IPS-NIHi11 (cell line): ENCODE data around the gene GHR.

Experiments
- DNase-seq: peaks from one replicate; pipeline ENCODE4 v3.0.0; 2012; ENCODE audit warnings: mixed read lengths, low spot score

GHR gene

DNA sequence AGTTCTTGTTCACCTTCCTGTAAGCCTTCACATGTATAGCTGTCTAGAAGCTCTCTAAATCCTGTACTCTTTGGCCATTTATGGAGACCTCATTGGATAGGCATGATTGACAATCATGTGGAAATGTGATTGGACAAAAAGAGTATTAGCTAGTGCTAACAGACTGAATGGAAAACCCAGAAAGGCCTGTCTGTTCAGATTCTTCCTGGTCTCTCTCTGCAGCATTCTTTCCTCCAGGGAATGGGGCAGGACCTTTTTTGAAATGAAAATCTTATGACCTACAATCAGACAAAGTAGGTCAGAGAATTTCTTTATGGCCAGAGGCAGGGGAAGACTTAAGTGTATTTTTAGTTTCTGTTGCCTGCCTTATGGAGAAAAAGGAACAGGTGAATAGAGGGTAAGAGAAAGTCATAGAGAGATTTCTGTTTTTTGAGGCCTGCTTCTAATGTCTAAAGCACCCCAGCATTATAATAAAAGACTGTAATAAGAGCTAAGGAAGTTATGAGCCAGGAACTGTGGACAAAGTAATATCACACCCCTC, 181.0 kb downstream of the GHR start:
- DNase-seq = no peak

DNA sequence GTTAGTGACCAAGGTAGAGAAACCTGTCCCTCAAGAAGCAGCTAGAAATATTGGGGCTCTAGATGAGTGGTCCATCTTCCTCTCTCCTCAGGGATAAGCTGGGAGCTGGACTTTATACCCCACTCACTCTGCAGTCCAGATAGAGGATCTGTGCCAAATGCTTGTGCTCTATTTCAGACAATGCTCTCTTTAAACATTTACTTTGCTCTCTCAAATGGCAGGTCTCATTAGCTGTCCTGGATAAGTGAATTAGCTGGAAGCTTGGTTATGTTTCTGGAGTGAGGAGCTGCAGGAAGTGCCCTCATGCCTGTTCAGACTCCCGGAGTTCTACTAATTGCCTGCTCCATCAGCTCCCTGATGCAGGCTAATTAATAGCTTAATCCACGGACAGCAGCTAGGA, 182.3 kb downstream of the GHR start:
- DNase-seq = no peak

DNA sequence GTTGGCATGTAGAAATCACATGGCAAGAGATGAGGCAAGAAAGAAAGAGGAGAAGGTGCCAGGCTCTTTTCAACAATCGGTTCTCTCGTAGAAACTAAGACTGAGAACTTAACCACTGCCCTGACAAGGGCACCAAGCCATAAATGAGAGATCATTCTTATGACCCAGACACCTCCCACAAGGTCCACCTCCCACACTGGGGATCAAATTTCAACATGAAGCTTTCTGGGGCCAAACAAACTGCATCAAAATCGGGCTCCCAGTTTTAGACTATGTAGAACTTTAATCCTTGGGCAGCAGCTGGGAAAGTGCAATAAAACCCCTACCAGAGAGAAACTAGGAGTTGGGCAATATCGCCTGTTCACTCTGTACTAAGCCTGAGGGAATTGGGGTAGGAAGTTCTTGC, 183.2 kb downstream of the GHR start:
- DNase-seq = no peak

DNA sequence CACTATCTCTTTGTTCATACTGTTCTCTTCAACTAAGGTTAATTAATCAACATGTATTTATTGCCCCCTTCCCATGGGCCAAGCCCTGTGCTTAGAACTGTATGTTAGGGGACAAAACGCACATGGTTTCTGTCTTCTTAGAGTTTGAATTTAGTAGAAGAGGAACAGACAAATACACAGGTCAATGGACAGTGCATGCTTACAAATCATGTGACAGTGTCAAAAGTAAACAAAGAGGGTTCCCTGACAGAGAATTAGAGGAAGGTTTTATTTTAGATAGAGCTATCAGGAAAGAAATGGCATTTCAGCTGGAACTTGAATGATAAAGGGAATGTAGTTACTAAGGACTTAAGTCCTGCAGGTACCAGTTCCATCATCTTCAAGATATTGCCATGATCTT, 188.2 kb downstream of the GHR start:
- DNase-seq = no peak

DNA sequence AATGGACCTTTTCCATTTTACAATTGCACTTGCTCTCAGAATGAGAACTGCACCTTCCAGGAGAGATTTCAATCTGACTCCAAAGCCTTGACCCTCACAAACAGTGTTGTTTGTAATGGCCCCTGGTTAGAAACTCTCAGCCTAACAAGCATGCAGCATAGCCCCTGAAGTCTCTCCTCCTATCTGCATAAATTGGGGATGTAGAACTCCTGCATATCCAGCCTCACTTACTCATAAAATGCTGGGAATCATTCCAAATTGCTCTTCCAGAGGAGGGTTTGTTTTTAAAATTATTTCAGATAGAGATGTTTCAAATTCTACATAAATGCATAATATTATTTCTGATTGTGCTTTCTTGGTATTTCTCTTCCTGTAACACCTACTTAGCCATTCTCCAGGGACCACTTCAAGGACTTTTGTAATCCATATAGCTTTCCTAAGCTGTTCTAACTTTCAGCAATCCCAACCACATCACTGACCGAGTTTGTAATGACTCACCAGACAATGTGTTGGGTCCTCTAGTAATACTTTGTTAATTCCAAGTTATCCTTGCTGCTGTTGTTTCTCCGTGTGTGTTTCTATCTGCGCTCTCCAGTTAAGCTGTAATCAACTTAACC, 189.6 kb downstream of the GHR start:
- DNase-seq = no peak

DNA sequence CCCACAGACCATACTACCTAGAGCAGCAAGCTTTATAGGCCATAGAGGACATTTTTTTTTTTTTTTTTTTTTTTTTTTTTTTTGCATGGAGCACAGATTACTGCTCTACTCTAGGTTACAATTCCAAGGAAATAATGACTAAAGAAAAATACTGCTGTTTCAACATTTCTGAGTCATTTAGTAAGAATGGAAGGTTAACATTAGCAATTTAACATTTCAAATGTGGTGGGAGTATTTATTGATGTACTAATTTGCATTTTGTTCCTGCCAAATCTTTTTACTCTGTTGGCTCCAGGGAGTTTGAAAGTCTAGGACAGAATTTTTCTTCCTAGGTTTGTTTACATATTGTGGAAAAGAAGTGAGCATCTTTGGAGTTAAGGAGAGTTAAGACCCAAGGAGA, 191.3 kb downstream of the GHR start:
- no peak for DNase-seq

DNA sequence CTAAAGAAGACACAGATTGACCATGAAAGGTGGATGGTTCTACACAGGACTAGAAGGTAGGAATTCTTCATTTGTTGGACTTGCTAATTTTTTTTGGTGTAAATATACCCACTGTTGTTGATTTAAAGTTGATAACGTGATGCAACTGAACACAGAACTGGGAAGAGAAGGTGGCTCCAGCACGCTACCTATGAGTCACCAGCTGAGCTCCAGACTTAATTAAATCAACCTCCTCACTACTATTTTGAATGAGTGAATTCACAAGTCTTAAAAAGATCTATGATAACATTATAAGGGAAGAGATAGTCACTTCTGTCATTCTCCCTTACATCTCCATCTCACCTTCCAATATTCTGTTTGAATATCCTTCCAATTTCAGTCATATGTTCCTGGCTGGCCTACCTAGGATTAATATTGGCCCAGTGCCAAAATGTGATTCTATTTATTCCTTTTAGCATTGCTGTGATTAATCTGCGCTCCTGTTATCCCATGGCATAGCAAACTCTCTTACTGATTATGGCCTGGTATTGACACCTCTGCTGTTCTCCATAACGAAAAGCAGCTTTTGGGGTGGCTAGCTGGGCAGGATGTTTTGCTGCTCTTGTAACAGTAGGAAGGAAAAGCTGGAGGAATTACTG, 197.5 kb downstream of the GHR start:
- no peak for DNase-seq

DNA sequence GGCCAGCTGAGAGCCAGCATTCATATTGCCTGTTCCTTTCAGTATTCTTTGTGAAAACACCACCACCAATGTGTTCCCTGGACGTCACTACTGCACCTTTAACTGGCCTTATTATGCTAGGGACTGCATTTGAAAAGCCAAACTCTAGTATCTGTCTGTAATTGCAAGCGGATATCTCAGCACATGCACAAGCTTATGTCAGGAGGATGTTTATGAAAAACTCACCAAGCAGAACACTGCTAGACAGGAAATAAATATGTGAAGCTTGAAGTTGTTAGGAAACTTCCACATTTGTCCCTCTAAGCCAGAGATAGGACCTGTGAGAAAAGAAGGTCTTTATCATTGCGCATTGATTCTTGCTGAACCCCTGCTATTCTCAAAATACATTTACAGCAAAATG, 198.0 kb downstream of the GHR start:
- DNase-seq = no peak

DNA sequence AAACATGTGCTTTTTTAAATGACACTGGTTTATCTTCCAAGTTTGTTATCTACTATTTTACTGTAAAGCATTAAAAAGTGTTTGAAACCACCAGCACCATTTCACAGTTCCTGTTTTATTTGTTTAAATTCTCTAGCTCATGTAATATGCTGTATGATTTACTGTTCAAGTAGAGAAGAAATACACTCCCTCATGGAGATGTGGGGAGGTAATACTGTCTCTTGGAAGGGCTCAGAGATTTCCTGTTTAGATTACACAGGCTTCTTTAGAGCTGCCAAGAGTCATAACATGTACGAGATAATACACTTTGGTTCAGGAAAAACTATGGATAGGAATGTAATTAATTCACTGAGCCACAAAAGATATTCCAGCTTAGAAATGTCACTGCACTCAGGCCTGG, 198.4 kb downstream of the GHR start:
- DNase-seq = no peak

DNA sequence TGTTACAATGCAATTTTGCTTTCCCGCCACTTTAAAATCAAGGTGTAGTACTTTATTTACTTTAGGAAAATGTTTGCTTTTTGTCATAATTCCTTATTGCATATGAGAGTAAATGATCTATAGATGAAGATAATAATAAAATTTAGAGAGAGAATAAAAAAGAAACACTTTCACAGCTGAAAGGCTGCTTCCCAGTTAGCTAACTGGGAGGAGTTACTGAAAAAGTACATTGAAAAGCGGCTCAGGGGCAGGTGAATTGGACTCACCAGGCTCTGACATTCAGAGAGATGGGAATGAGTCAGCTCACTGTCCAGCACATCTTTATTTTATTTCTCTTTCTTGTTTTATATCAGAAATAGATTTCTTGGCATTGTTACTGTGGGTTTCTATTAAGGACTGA, 201.7 kb downstream of the GHR start:
- no peak for DNase-seq

DNA sequence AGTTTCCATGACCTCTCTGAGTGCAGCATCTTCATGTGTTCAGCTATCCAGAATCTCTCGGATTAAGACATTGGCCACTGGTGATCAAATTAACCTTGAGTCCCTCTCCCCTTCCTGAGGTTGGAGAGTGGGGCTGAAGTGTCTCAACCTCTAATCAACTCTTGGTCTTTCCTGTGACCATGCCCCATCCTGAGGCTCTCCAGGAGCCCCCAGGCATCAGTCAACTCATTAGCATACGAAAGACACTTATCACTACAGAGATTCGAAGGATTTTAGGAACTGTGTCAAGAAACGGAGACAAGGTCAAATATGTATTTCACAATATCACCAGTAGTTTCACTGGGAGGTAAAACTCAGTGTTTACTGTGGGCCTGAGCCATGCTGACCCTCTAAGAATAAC, 203.2 kb downstream of the GHR start:
- DNase-seq = no peak

DNA sequence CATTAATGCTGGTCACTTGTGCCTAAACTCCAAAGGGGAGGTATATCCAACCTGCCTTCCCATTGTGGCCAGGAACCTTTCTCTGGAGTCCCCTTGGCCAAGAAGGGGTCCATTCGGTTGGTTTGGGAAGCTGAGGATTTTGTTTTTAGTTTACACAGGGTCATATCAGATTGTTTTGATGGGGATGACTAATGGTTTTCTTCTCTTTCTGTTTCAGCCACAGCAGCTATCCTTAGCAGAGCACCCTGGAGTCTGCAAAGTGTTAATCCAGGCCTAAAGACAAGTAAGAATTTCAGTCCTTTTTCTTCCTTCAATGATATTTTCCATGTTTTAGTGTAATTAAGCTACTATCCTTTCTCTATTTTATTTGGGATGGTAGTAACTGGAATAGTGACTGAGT, 205.6 kb downstream of the GHR start:
- DNase-seq = no peak

DNA sequence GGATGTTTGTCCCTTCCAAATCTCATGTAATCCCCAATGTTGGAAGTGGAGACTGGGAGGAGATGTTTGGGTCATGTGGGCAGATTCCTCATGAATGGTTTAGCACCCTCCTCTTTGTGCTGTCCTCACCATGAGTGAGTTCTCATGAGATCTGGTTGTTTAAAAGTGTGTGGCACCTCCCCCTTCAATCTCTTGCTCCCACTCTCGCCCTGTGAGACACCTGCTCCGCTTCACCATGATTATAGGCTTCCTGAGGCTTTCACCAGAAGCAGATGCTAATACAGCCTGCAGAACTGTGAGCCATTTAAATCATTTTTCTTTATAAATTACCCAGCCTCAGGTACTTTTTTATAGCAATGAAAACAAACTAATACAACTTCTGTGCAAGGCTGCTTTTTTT, 206.0 kb downstream of the GHR start:
- DNase-seq = no peak

DNA sequence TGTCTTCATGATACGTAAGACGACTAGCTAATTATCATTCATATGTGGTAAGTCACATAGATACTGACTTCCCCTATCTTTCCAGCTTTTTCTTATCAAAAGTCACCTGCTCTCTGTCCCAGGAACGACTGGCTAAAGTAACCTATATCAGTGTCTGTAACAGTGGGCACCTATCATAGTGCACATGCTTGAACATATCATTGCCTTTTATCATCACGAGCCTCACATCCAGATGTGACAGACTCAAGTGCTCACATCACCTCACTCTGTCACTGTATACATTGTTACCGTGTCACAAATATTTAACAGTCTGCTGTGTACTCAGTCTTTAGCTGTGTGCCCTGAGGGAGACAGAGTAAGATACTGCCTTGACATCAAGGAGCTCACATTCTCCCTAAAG, 208.0 kb downstream of the GHR start:
- no peak for DNase-seq

DNA sequence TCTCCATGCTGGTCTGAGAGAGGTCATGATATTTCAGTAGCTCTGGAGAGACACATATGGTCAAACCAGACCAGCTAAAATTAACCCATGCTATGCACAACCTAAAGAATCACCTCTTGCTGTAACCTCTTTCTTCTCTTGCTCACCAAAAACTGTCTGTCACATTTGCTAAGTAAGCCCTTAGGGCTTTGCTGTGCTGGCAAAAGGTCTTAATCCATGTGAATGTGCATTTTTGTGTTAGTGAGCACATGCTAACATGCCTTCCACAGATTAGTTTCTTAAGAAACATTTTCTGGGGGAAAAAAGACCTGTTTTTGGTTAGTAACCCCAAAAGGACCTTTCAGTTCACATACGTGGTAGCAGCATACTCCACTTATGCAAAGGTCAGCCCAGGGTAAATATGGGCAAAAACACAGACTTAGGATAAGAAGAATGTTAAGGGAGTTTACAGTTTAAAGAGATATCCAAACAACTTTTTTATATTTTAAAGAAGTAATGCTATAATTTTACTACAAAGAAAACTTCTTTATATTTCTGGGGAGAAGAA, 209.2 kb downstream of the GHR start:
- DNase-seq = no peak

DNA sequence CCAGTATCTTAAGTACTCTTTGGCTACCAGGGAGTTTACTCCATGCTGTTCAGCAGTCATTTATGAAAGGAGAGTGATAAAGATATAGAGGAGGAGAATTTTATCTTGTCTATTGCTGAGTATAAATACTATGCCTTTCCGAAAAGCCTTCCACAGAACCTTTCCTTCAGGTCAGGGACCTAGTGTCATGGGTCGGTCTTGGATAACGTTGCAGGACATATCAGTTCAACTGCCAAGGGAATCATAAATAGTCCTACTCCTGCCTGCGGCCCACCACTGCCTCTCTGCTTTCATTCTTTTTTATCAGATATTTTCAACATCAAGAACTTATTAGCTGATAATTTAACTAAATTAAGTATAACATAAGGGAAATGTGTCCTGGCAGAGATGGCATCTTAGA, 211.3 kb downstream of the GHR start:
- no peak for DNase-seq

DNA sequence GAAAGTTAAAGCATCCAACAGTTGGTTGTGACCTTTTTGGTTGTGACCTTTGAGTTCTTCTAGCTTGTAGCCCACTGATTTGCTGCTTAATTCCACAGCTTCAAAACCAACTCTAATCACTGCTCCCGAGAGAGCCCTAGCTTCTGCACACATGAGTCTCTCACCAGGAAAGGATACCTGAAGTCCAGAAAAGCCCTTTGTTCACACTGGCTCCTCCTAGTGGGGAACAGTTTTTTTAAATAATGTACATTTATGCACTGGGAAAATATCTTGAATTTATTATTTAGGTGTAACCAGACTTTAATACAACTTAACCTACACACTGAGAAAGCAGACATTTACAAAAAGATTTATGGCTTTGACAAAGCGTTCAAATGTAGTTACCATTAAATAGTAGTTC, 213.2 kb downstream of the GHR start:
- DNase-seq = peak; percentile 15

DNA sequence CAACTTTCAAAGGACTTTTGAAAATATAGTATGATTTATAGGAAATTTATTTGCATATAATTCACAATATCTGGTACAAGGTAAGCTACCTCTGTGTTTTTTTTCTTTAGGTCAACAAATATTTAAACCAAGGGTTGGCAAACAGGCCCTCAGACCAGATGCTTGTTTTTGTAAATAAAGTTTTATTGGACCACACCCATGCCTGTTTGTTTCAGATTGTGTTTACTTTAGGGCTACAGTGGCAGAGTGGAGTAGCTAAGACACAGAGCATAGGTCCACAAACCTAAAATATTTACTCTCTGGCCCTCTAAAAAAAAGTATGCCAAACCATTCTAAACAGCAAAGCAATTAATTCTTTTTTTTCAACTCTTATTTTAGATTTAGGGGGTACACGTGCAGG, 213.7 kb downstream of the GHR start:
- DNase-seq = no peak

DNA sequence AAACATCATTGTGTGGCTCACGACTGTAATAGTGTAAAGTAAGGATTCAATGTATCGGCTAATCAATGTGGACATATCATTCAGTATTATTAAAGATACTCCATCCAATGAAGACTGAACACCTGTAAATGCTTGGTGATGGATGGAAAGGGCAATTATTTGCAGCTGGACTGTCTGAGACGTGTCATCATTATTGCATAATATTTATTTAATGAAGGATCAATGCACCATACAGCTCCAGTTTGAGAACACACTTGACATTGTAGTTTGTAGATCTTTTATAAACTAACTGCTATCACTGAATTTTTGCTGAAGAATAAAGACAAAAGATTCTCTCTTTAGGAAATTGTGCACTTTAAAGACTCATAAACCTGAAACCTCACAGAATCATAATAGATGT, 215.7 kb downstream of the GHR start:
- no peak for DNase-seq

DNA sequence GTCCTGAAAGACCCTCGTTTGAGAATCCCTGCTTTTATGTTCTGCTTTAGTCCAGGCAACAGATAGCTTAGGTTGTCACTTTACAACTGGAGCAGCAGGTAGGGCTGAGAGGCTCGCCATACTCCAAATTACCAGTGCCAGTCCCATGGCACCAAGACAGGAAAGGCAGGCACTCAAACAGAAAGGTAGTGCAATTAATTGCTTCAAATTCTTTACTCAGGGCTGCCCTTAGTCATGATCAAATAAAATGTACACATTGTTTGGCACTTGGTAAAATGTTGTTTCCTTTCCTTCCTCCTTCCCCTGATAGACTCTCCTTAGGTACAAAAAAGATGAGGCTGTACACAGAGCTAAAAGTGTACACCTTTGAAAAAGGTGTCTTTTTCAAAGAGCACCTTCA, 217.6 kb downstream of the GHR start:
- no peak for DNase-seq

DNA sequence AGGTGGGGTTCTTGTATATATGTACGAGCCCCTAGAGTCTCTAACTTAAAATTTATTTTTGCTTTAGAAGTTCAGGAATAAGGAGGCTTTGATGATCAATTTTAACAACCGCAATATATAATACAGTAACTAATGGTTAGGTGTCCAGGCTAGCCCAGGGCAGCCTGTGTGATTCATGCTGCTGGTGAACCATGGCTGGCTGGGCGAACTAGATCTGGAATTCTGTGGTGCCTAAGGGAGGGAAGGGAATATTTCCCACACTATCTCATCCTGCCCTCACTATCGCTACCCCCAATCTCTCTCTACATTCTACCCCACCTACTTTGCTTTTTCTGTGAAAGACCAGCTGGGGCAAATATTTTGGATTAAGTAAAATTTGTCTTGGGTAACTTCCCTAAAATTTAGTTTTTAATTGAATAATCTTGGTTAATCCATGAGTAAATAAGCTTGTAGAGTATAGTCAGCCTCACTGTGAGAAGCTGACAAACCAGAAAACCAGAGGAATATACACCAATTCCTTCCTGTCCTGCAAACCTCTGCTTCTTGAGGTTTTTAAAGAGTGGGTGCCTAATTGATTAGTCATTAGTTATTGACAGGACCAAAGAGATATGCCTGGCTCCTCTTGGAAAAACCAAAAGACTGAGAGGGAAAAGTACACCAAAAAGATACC, 218.2 kb downstream of the GHR start:
- DNase-seq = no peak

DNA sequence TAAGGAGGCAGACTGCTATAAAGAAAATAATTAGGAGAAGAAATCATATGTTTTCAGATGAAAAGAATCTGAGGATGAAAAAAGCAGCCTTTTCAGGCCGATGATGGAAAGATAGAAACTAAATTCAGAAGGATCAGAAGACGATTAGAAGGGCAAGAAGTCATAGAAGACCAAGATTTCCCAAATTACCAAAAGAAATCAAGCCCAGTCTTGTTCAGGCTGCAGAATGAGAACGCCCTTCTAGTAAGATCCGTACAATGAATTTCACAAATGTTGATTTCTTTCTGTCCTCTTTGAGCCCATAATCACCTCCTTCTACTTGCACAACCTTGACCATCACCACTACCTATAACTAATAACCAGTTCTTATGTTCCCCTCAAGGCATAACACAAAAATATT, 218.8 kb downstream of the GHR start:
- DNase-seq = no peak

DNA sequence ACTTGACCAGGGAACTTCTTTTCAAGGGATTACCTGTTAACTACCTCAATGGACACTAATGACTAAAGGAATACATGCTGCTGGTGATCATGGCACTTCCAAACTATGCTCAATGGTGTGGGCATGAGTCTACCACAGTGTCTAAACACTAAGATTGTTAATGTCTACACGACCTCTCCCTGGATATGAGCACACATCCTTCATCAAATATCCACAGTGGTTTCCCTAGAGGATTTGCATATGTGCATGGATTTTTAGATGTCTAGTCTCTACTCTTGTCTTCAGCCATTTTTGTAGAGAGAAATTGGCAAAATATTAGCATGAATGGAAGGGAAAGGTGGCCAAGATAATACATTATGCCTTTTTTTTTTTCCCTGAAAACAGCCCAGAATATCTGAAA, 220.1 kb downstream of the GHR start:
- DNase-seq = no peak
